Placental pericyte (primary cell): Measurements from ENCODE around the gene WAPL. TPM values are rescaled to one million over a fixed set of nuclear protein-coding genes. Genes with fewer than 3 reads are reported as not detected.

Experiments
- small RNA-seq: library from RNA; depleted of rRNA; stranded (forward); fragments of <200 nt; gene quantifications from one replicate; pipeline ENCODE3, GENCODE V24; 2012; ENCODE audit warnings: low replicate concordance
- total RNA-seq: library from RNA; depleted of rRNA; stranded (reverse); fragments of >200 nt; gene quantifications from 2 replicates; pipeline ENCODE4 v1.2.3, GENCODE V29; 2012

Gene WAPL, protein sequence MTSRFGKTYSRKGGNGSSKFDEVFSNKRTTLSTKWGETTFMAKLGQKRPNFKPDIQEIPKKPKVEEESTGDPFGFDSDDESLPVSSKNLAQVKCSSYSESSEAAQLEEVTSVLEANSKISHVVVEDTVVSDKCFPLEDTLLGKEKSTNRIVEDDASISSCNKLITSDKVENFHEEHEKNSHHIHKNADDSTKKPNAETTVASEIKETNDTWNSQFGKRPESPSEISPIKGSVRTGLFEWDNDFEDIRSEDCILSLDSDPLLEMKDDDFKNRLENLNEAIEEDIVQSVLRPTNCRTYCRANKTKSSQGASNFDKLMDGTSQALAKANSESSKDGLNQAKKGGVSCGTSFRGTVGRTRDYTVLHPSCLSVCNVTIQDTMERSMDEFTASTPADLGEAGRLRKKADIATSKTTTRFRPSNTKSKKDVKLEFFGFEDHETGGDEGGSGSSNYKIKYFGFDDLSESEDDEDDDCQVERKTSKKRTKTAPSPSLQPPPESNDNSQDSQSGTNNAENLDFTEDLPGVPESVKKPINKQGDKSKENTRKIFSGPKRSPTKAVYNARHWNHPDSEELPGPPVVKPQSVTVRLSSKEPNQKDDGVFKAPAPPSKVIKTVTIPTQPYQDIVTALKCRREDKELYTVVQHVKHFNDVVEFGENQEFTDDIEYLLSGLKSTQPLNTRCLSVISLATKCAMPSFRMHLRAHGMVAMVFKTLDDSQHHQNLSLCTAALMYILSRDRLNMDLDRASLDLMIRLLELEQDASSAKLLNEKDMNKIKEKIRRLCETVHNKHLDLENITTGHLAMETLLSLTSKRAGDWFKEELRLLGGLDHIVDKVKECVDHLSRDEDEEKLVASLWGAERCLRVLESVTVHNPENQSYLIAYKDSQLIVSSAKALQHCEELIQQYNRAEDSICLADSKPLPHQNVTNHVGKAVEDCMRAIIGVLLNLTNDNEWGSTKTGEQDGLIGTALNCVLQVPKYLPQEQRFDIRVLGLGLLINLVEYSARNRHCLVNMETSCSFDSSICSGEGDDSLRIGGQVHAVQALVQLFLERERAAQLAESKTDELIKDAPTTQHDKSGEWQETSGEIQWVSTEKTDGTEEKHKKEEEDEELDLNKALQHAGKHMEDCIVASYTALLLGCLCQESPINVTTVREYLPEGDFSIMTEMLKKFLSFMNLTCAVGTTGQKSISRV (N-terminal part only)
- total RNA-seq, result 45.1 and 46.2 TPM in 2 replicates

DNA sequence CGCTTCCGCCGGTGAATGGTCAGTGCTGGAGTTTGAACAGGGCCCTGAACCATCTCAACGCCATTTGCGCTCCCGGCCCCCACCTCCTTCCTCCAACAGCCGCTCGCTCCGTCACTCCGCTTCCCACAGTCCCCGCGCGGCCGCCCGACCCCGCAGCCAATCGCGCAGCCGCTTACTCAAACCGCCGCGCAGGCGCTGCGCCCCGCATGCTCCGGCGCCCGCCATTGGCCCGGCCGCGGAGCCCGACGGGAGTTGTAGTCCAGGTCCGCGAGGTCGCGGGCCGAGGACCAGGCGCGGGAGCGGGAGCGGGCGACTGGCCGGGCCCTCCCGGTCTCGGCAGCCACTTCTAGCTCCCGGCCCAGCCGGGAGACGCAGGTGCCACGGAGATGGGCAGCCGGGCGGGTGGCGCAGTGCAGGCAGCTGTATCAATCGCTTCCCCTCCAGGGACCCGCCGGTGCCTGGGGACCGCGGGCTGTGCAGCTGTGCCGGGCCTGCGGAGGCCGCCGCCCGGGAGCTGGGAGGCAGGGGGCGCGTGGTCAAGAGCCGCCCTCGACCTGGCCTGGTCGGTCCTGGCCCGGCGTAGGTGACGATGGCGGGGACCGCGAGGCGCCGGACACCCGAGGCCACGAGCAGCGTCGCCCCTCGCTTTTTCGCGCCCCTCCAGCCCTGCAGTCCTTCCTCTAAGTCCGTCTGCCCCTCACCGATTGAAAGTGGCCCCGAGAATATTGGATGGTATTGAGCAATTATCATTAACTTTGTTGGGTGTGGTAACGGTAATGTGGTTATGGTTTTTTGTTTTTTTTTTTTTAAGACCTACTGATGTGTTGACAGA is at the start of gene WAPL:
Gene WAPL (minus strand): TSS at position 115 of the 832 bp plus-strand sequence. CDS start 3,723 bp downstream, outside the sequence.

Small RNA genes within 50 kb of the gene (small RNA-seq; reads per million reads assigned to genes)
- not detected for gene RNU6-780P

Other genes starting within 250 kb of the WAPL start
- 0.29 TPM in 1 of 2 replicates, not detected in the other for gene GRID1, start 155.0 kb downstream of the WAPL start, total RNA-seq
- gene OPN4, start 132.8 kb upstream of the WAPL start, total RNA-seq, result not detected in 2 replicates
- gene LDB3, start 146.7 kb upstream of the WAPL start, total RNA-seq, result under 0.01 TPM in 1 of 2 replicates, not detected in the other
- gene BMPR1A, start 234.8 kb upstream of the WAPL start, total RNA-seq, result 46.6 and 70.7 TPM in 2 replicates